H9 (cell line): ENCODE measurements around the gene ANKRA2. TPM values are rescaled to one million over a fixed set of nuclear protein-coding genes. Genes with fewer than 3 reads are reported as not detected.

ENCODE experiments used
- DNase-seq: peaks from one replicate; pipeline ENCODE4 v3.0.0-alpha.2; 2017
- H2AFZ ChIP-seq: one replicate; pipeline ENCODE4 v1.6.1; 2013; ENCODE audit warnings: mild to moderate bottlenecking, low read length, control low read depth, moderate library complexity
- H2AK5ac ChIP-seq: 2 replicates; pipeline ENCODE4 v1.6.1; 2013; ENCODE audit warnings: low read length, control low read depth, mixed read lengths; ENCODE audit not compliant: insufficient read length
- H2BK120ac ChIP-seq: one replicate; pipeline ENCODE4 v1.6.1; 2013; ENCODE audit warnings: low read depth, mild to moderate bottlenecking, low read length, control low read depth, inconsistent platforms; ENCODE audit not compliant: poor library complexity, severe bottlenecking
- H2BK12ac ChIP-seq: 2 replicates; pipeline ENCODE4 v1.6.1; 2013; ENCODE audit warnings: low read length, control low read depth, mixed read lengths, low read depth; ENCODE audit not compliant: insufficient read length
- H2BK15ac ChIP-seq: 2 replicates; pipeline ENCODE4 v1.6.1; 2013; ENCODE audit warnings: low read depth, low read length, control low read depth
- H2BK20ac ChIP-seq: one replicate; pipeline ENCODE4 v1.6.1; 2013; ENCODE audit warnings: low read depth, mild to moderate bottlenecking, low read length, control low read depth, inconsistent platforms; ENCODE audit not compliant: poor library complexity, severe bottlenecking
- H2BK5ac ChIP-seq: 2 replicates; pipeline ENCODE4 v1.6.1; 2013; ENCODE audit warnings: low read length, control low read depth, mixed read lengths; ENCODE audit not compliant: insufficient read length
- H3K14ac ChIP-seq: 2 replicates; pipeline ENCODE4 v1.6.1; 2013; ENCODE audit warnings: low read length, control low read depth; ENCODE audit not compliant: insufficient read depth
- H3K18ac ChIP-seq: 2 replicates; pipeline ENCODE4 v1.6.1; 2013; ENCODE audit warnings: low read depth, mild to moderate bottlenecking, mixed read lengths, low read length, control low read depth; ENCODE audit not compliant: insufficient read length
- H3K23ac ChIP-seq: 2 replicates; pipeline ENCODE4 v1.6.1; 2013; ENCODE audit warnings: low read length, control low read depth, mixed read lengths, low read depth; ENCODE audit not compliant: insufficient read length
- H3K23me2 ChIP-seq: 2 replicates; pipeline ENCODE4 v1.6.1; 2013; ENCODE audit warnings: low read depth, mild to moderate bottlenecking, mixed read lengths, low read length, control low read depth; ENCODE audit not compliant: insufficient read length, poor library complexity, severe bottlenecking
- H3K27ac ChIP-seq: 2 replicates; pipeline ENCODE4 v1.5.1; 2013; ENCODE audit warnings: low read length, control low read depth, mixed read lengths, low read depth; ENCODE audit not compliant: insufficient read length
- H3K27me3 ChIP-seq: 2 replicates; pipeline ENCODE4 v1.6.1; 2013; ENCODE audit warnings: low read length, control low read depth, inconsistent platforms; ENCODE audit not compliant: insufficient read depth
- H3K4ac ChIP-seq: 2 replicates; pipeline ENCODE4 v1.6.1; 2013; ENCODE audit warnings: low read depth, mild to moderate bottlenecking, control low read depth, inconsistent platforms, low read length, moderate library complexity
- H3K4me1 ChIP-seq: 2 replicates; pipeline ENCODE4 v1.6.1; 2013; ENCODE audit warnings: low read length, control low read depth, inconsistent platforms; ENCODE audit not compliant: insufficient read depth
- H3K4me2 ChIP-seq: 2 replicates; pipeline ENCODE4 v1.6.1; 2013; ENCODE audit warnings: low read length, control low read depth, mixed read lengths; ENCODE audit not compliant: insufficient read length, insufficient read depth
- H3K56ac ChIP-seq: 2 replicates; pipeline ENCODE4 v1.6.1; 2013; ENCODE audit warnings: low read depth, mild to moderate bottlenecking, mixed read lengths, low read length, control low read depth; ENCODE audit not compliant: insufficient read length
- H3K79me1 ChIP-seq: 2 replicates; pipeline ENCODE4 v1.6.1; 2013; ENCODE audit warnings: low read depth, mild to moderate bottlenecking, moderate library complexity, low read length, control low read depth, inconsistent platforms; ENCODE audit not compliant: insufficient read depth, poor library complexity, severe bottlenecking
- H3K79me2 ChIP-seq: 2 replicates; pipeline ENCODE4 v1.6.1; 2013; ENCODE audit warnings: low read length, control low read depth, inconsistent platforms; ENCODE audit not compliant: insufficient read depth
- H3K9ac ChIP-seq: 2 replicates; pipeline ENCODE4 v1.6.1; 2013; ENCODE audit warnings: low read length, control low read depth, mixed read lengths; ENCODE audit not compliant: insufficient read length; ENCODE audit errors: extremely low read depth
- H3K9me3 ChIP-seq: one replicate; pipeline ENCODE4 v1.6.1; 2013; ENCODE audit warnings: low read depth, low read length, inconsistent platforms; ENCODE audit not compliant: control insufficient read depth
- H3T11ph ChIP-seq: one replicate; pipeline ENCODE4 v1.6.1; 2013; ENCODE audit warnings: mild to moderate bottlenecking, low read length, control low read depth, inconsistent platforms
- H4K20me1 ChIP-seq: one replicate; pipeline ENCODE4 v1.6.1; 2013; ENCODE audit not compliant: control insufficient read depth, insufficient read length, insufficient read depth
- H4K5ac ChIP-seq: 2 replicates; pipeline ENCODE4 v1.6.1; 2013; ENCODE audit warnings: low read depth, mild to moderate bottlenecking, mixed read lengths, low read length, control low read depth; ENCODE audit not compliant: insufficient read length
- H4K8ac ChIP-seq: replicated peaks from 2 replicates; pipeline ENCODE4 v1.6.1; 2013; ENCODE audit warnings: low read length, control low read depth, mixed read lengths, low read depth; ENCODE audit not compliant: insufficient read length
- H4K91ac ChIP-seq: 2 replicates; pipeline ENCODE4 v1.6.1; 2013; ENCODE audit warnings: low read depth, mild to moderate bottlenecking, moderate library complexity, mixed read lengths, low read length, control low read depth; ENCODE audit not compliant: insufficient read length
- H3K27ac Mint-ChIP-seq, 3 experiments: 2 replicates in 2 of 3; 3 replicates in 1 of 3; pipeline ENCODE4 v1.8.0; 2020 to 2021; ENCODE audit warnings: mixed read lengths in 3 of 3, mild to moderate bottlenecking in 1 of 3, moderate library complexity in 1 of 3
- H3K27me3 Mint-ChIP-seq: 2 replicates; pipeline ENCODE4 v1.8.0; 2021; ENCODE audit warnings: low read depth, mild to moderate bottlenecking, moderate library complexity, mixed read lengths
- H3K36me3 Mint-ChIP-seq, 3 experiments: 2 replicates in 2 of 3; 3 replicates in 1 of 3; pipeline ENCODE4 v1.8.0; 2020 to 2021; ENCODE audit warnings: low read depth in 3 of 3, mixed read lengths in 3 of 3; ENCODE audit not compliant: insufficient read depth in 1 of 3
- H3K4me1 Mint-ChIP-seq, 2 experiments: 2 replicates each; pipeline ENCODE4 v1.8.0; 2020; ENCODE audit warnings: mixed read lengths in 2 of 2
- H3K4me3 Mint-ChIP-seq, 2 experiments: 2 replicates in 1 of 2; 3 replicates in 1 of 2; pipeline ENCODE4 v1.8.0; 2020 to 2021; ENCODE audit warnings: mild to moderate bottlenecking in 2 of 2, mixed read lengths in 2 of 2, moderate library complexity in 1 of 2
- H3K9me3 Mint-ChIP-seq, 2 experiments: 2 replicates in 1 of 2; 3 replicates in 1 of 2; pipeline ENCODE4 v1.8.0; 2020; ENCODE audit warnings: mild to moderate bottlenecking in 2 of 2, mixed read lengths in 2 of 2, moderate library complexity in 1 of 2
- whole genome bisulfite sequencing: extraction: QIAGEN DNeasy Blood & Tissue Kit; methylation state at CpG from one replicate; pipeline ENCODE4 v1.1.7; 2013; ENCODE audit warnings: missing lambda C conversion rate, low lambda C conversion rate, mixed read lengths; ENCODE audit not compliant: insufficient read length; ENCODE audit errors: extremely low coverage; 5-methylcytosine and 5-hydroxymethylcytosine counted together
- total RNA-seq: library from RNA; stranded (reverse); gene quantifications from 2 replicates; pipeline ENCODE4 v1.2.1, GENCODE V29; 2021
- TF ChIP-seq, protein P1 (sequence below): fragments of 200-600 bp; sonication (generic); conservative IDR thresholded peaks from 3 replicates; pipeline ENCODE4 v1.8.0; 2021; ENCODE audit warnings: antibody characterized with exemption, mild to moderate bottlenecking

The ANKRA2 gene
- total RNA-seq, 1 experiment from 2014 or later: 8.9 TPM

DNA sequence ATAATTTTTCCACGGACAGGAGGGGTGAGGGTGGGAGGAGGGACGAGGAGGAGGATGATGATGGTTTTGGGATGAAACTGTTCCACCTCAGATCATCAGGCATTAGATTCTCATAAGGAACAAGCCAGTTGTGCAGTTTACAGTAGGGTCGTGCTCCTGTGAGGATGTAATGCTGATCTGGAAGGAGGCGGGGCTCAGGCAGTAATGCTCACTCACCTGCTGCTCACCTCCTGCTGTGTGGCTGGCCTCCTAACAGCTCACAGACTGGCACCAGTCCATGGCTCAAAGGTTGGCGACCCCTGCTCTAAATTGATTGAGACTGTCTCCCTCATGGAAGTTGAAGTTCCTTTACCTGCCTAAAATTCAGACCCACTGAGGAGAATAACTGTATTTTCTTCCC, 33.2 kb downstream of the ANKRA2 start:
- TF ChIP-seq, protein P1, sequence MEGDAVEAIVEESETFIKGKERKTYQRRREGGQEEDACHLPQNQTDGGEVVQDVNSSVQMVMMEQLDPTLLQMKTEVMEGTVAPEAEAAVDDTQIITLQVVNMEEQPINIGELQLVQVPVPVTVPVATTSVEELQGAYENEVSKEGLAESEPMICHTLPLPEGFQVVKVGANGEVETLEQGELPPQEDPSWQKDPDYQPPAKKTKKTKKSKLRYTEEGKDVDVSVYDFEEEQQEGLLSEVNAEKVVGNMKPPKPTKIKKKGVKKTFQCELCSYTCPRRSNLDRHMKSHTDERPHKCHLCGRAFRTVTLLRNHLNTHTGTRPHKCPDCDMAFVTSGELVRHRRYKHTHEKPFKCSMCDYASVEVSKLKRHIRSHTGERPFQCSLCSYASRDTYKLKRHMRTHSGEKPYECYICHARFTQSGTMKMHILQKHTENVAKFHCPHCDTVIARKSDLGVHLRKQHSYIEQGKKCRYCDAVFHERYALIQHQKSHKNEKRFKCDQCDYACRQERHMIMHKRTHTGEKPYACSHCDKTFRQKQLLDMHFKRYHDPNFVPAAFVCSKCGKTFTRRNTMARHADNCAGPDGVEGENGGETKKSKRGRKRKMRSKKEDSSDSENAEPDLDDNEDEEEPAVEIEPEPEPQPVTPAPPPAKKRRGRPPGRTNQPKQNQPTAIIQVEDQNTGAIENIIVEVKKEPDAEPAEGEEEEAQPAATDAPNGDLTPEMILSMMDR: no peak

More for the DNA sequence above, 33.2 kb downstream of the ANKRA2 start:
- Mint-ChIP-seq H3K9me3 (peaks cover 22 to 25% of the 10 kb centered on the region in 2 experiments), H3K36me3 (peaks cover 2 to 22% (median 7%) of the 10 kb centered on the region in 3 experiments), H3K27me3 (peaks cover 3% of the 10 kb centered on the region), H3K4me3 (no peak overlapping the region), H3K4me1 (peaks cover 9 to 17% of the 10 kb centered on the region in 2 experiments), H3K27ac (no peak overlapping the region)
- Histone ChIP-seq H4K91ac (no peak overlapping the region), H3K27me3 (no peaks in the 10 kb centered on the region), H3K4ac (no peak overlapping the region), H3K9ac (no peak overlapping the region), H4K5ac (no peak overlapping the region), H3K79me1 (no peaks in the 10 kb centered on the region), H3K4me2 (no peak overlapping the region), H2AK5ac (no peak overlapping the region), H3K4me1 (peaks cover 2% of the 10 kb centered on the region; the same call in 1 of the 2 replicates), H3K18ac (no peak overlapping the region), H2AFZ (no peak overlapping the region), H4K8ac (no peak overlapping the region), H3K79me2 (no peaks in the 10 kb centered on the region), H4K20me1 (no peaks in the 10 kb centered on the region), H2BK120ac (no peak overlapping the region), H3K9me3 (no peaks in the 10 kb centered on the region), H3K56ac (no peak overlapping the region), H2BK5ac (no peak overlapping the region), H3K23ac (no peak overlapping the region), H3T11ph (no peak overlapping the region), H2BK15ac (no peak overlapping the region), H2BK20ac (no peak overlapping the region), H3K14ac (no peak overlapping the region), H2BK12ac (no peak overlapping the region), H3K23me2 (no peaks in the 10 kb centered on the region), H3K27ac (no peak overlapping the region)
- no CpG with 5 or more reads among the region's 5 CpGs for whole genome bisulfite sequencing
- DNase-seq: no peak
